ENCODE measurements around the gene TMPRSS3.

DNA sequence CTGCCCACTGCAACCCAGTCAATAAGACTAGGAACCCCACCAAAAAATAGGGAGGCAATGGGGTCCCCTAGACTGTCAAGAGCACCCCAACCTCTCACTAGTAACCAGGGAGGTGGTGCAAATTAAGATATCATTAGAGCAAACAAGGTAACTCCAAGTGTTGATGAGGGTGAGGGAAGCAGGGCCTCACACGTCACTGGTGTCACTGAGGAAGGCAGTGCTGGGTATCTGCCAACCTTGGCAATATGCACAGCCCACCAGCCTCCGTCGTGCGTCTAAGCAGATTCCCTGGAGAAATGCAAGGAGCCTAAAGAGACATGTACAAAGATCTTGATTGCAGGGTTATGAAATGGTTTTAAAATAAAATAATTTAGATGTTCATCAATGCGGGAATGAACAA, 11.6 kb upstream of the TMPRSS3 start:
- TF ChIP-seq, protein P1, sequence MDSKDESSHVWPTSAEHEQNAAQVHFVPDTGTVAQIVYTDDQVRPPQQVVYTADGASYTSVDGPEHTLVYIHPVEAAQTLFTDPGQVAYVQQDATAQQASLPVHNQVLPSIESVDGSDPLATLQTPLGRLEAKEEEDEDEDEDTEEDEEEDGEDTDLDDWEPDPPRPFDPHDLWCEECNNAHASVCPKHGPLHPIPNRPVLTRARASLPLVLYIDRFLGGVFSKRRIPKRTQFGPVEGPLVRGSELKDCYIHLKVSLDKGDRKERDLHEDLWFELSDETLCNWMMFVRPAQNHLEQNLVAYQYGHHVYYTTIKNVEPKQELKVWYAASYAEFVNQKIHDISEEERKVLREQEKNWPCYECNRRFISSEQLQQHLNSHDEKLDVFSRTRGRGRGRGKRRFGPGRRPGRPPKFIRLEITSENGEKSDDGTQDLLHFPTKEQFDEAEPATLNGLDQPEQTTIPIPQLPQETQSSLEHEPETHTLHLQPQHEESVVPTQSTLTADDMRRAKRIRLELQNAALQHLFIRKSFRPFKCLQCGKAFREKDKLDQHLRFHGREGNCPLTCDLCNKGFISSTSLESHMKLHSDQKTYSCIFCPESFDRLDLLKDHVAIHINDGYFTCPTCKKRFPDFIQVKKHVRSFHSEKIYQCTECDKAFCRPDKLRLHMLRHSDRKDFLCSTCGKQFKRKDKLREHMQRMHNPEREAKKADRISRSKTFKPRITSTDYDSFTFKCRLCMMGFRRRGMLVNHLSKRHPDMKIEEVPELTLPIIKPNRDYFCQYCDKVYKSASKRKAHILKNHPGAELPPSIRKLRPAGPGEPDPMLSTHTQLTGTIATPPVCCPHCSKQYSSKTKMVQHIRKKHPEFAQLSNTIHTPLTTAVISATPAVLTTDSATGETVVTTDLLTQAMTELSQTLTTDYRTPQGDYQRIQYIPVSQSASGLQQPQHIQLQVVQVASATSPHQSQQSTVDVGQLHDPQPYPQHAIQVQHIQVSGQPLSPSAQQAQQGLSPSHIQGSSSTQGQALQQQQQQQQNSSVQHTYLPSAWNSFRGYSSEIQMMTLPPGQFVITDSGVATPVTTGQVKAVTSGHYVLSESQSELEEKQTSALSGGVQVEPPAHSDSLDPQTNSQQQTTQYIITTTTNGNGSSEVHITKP (tag by site-specific recombination; IDR thresholded peaks at IDR 0.05) = no peak
- TF ChIP-seq CTCF (tag by site-specific recombination; IDR thresholded peaks at IDR 0.05) (no peak), ZNF248 (tag by site-specific recombination; IDR thresholded peaks at IDR 0.05) (no peak), ZNF777 (tag by site-specific recombination; IDR thresholded peaks at IDR 0.05; ENCODE audit: borderline replicate concordance) (no peak), ZBTB44 (tag by site-specific recombination; IDR thresholded peaks at IDR 0.05) (no peak), ZNF391 (tag by site-specific recombination; IDR thresholded peaks at IDR 0.05; ENCODE audit: borderline replicate concordance, low read depth) (no peak), ZNF776 (tag by site-specific recombination; IDR thresholded peaks at IDR 0.05; ENCODE audit: borderline replicate concordance) (no peak), SALL2 (tag by site-specific recombination; IDR thresholded peaks at IDR 0.05; ENCODE audit: borderline replicate concordance) (no peak), ZNF529 (tag by site-specific recombination; IDR thresholded peaks at IDR 0.05; ENCODE audit: insufficient replicate concordance) (no peak)
- TF ChIP-seq, protein P2, sequence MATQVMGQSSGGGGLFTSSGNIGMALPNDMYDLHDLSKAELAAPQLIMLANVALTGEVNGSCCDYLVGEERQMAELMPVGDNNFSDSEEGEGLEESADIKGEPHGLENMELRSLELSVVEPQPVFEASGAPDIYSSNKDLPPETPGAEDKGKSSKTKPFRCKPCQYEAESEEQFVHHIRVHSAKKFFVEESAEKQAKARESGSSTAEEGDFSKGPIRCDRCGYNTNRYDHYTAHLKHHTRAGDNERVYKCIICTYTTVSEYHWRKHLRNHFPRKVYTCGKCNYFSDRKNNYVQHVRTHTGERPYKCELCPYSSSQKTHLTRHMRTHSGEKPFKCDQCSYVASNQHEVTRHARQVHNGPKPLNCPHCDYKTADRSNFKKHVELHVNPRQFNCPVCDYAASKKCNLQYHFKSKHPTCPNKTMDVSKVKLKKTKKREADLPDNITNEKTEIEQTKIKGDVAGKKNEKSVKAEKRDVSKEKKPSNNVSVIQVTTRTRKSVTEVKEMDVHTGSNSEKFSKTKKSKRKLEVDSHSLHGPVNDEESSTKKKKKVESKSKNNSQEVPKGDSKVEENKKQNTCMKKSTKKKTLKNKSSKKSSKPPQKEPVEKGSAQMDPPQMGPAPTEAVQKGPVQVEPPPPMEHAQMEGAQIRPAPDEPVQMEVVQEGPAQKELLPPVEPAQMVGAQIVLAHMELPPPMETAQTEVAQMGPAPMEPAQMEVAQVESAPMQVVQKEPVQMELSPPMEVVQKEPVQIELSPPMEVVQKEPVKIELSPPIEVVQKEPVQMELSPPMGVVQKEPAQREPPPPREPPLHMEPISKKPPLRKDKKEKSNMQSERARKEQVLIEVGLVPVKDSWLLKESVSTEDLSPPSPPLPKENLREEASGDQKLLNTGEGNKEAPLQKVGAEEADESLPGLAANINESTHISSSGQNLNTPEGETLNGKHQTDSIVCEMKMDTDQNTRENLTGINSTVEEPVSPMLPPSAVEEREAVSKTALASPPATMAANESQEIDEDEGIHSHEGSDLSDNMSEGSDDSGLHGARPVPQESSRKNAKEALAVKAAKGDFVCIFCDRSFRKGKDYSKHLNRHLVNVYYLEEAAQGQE (tag by site-specific recombination; IDR thresholded peaks at IDR 0.05) = no peak
